ENCODE results near the gene TLE2. TPM values are rescaled to one million over a fixed set of nuclear protein-coding genes. Genes with fewer than 3 reads are reported as not detected.

TLE2 gene
- total and polyA plus RNA-seq, 9 of the 15 experiments (the other 6 are each of a cell fraction or from before 2014, with no cell fraction given), result 0.35 to 13.1 (median 6.2) TPM

- TF ChIP-seq CAMTA2 (CRISPR knock-in tag; conservative IDR thresholded peaks at IDR 0.05) (no peak), NFYB (IDR thresholded peaks at IDR 0.05; ENCODE audit: extremely low read depth, insufficient read length) (no peak), NR2F6 (CRISPR knock-in tag; IDR thresholded peaks at IDR 0.05) (no peak), TAF15 (IDR thresholded peaks at IDR 0.05; ENCODE audit: low read depth, low read length) (no peak), DNMT1 (IDR thresholded peaks at IDR 0.05) (no peak), ID3 (CRISPR knock-in tag; IDR thresholded peaks at IDR 0.05) (no peak), ID3 (tag; IDR thresholded peaks at IDR 0.05) (peak; percentile 47; the same call in 1 of the 2 replicates), ZNF253 (CRISPR knock-in tag; conservative IDR thresholded peaks at IDR 0.05) (no peak), CBFB (CRISPR knock-in tag; IDR thresholded peaks at IDR 0.05) (peak; percentile 67; the same call in 1 of the 2 replicates), C11orf30 (IDR thresholded peaks at IDR 0.05; ENCODE audit: low read depth) (no peak), SREBF1 (IDR thresholded peaks at IDR 0.05; ENCODE audit: borderline replicate concordance, low read depth, low read length) (0 out of 2 replicates have a peak, but pooled peaks have one; percentile 35), ARID4B (CRISPR knock-in tag; IDR thresholded peaks at IDR 0.05) (no peak), ZNF197 (CRISPR knock-in tag; IDR thresholded peaks at IDR 0.05; ENCODE audit: low read depth) (0 out of 2 replicates have a peak, but pooled peaks have one; percentile 79), ZNF445 (CRISPR knock-in tag; IDR thresholded peaks at IDR 0.05; ENCODE audit: low read depth) (no peak), SRSF7 (optimal IDR thresholded peaks at IDR 0.05; ENCODE audit: low read depth, low read length) (no peak), SAP30 (IDR thresholded peaks at IDR 0.05; ENCODE audit: borderline replicate concordance, insufficient read depth, low read depth, low read length, poor library complexity, severe bottlenecking) (no peak), L3MBTL2 (IDR thresholded peaks at IDR 0.05) (peak; percentile 71)
- TF ChIP-seq, protein P1, sequence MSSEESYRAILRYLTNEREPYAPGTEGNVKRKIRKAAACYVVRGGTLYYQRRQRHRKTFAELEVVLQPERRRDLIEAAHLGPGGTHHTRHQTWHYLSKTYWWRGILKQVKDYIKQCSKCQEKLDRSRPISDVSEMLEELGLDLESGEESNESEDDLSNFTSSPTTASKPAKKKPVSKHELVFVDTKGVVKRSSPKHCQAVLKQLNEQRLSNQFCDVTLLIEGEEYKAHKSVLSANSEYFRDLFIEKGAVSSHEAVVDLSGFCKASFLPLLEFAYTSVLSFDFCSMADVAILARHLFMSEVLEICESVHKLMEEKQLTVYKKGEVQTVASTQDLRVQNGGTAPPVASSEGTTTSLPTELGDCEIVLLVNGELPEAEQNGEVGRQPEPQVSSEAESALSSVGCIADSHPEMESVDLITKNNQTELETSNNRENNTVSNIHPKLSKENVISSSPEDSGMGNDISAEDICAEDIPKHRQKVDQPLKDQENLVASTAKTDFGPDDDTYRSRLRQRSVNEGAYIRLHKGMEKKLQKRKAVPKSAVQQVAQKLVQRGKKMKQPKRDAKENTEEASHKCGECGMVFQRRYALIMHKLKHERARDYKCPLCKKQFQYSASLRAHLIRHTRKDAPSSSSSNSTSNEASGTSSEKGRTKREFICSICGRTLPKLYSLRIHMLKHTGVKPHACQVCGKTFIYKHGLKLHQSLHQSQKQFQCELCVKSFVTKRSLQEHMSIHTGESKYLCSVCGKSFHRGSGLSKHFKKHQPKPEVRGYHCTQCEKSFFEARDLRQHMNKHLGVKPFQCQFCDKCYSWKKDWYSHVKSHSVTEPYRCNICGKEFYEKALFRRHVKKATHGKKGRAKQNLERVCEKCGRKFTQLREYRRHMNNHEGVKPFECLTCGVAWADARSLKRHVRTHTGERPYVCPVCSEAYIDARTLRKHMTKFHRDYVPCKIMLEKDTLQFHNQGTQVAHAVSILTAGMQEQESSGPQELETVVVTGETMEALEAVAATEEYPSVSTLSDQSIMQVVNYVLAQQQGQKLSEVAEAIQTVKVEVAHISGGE (CRISPR knock-in tag; IDR thresholded peaks at IDR 0.05), result peak in 1 of 3 experiments; percentile 21; a peak in 1 of 6 replicates
Measured at GRCh38 chr19:2974342-2975041, 54.6 kb downstream of the TLE2 start (continued).
